GM21786 (cell line): Measurements from ENCODE around the gene DNAH17.
A peak's percentile ranks its signal among the peaks of the same experiment; 100 is the strongest.
"Not testable (repeated sequence)": the region's sequence is repeated elsewhere in the genome, so short reads cannot be mapped to it uniquely, and the experiment has no call there.

Experiments used
- ATAC-seq: cut with Tn5 transposase; IDR thresholded peaks from one replicate; pipeline ENCODE4 v1.9.1; 2021; ENCODE audit not compliant: unreplicated experiment

Gene DNAH17

GRCh38 chr17:78484271-78485246 is 92.6 kb downstream of the DNAH17 start:
- peak; percentile 64 for ATAC-seq

- ATAC-seq = no peak
Measured at GRCh38 chr17:78479369-78479768, 97.8 kb downstream of the DNAH17 start.

- ATAC-seq = no peak
Measured at GRCh38 chr17:78478757-78479297, 98.4 kb downstream of the DNAH17 start.

- ATAC-seq = no peak
Measured at GRCh38 chr17:78477913-78478756, 99.1 kb downstream of the DNAH17 start.

GRCh38 chr17:78476973-78477372 is 100.2 kb downstream of the DNAH17 start:
- ATAC-seq = no peak

GRCh38 chr17:78476149-78476548 is 101.0 kb downstream of the DNAH17 start:
- no peak for ATAC-seq

- ATAC-seq = no peak
Measured at GRCh38 chr17:78475211-78475610, 102.0 kb downstream of the DNAH17 start.

- ATAC-seq = peak; percentile 64
Measured at GRCh38 chr17:78474614-78475146, 102.5 kb downstream of the DNAH17 start.

GRCh38 chr17:78473951-78474613 is 103.1 kb downstream of the DNAH17 start:
- no peak for ATAC-seq

- ATAC-seq = peak; percentile 42
Measured at GRCh38 chr17:78472035-78472905, 104.9 kb downstream of the DNAH17 start.

GRCh38 chr17:78471635-78472034 is 105.6 kb downstream of the DNAH17 start:
- ATAC-seq = no peak

GRCh38 chr17:78469443-78469842 is 107.8 kb downstream of the DNAH17 start:
- ATAC-seq = no peak

- no peak for ATAC-seq
Measured at GRCh38 chr17:78468366-78468765, 108.8 kb downstream of the DNAH17 start.

GRCh38 chr17:78466786-78467715 is 110.1 kb downstream of the DNAH17 start:
- no peak for ATAC-seq

GRCh38 chr17:78466109-78466785 is 110.9 kb downstream of the DNAH17 start:
- ATAC-seq = not testable (repeated sequence)

- ATAC-seq = no peak
Measured at GRCh38 chr17:78462148-78462547, 115.0 kb downstream of the DNAH17 start.

GRCh38 chr17:78461799-78462053 is 115.5 kb downstream of the DNAH17 start:
- ATAC-seq = no peak
